Measurements from ENCODE around the gene SNAI3.

SNAI3 gene

DNA sequence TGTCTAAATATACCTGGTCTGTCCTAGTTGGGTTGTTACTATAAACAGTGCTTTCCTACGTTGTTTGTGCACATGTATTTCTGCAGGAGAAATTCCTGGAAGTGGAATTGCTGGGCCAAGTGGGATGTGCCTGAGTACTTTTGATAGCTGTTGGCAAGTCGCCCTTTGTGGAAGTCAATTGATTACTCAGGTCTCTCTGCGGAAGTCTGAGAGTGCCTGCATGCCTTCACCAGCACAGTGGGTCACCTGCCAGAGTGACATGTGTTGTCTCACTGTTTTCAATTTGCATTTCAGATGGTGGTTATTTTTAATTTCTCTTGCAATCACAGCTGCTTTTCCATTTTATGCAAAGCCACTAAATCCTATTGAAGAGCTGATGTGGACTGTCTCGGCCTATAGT is 21.2 kb downstream of the SNAI3 start:
- DNase-seq: no peak

DNA sequence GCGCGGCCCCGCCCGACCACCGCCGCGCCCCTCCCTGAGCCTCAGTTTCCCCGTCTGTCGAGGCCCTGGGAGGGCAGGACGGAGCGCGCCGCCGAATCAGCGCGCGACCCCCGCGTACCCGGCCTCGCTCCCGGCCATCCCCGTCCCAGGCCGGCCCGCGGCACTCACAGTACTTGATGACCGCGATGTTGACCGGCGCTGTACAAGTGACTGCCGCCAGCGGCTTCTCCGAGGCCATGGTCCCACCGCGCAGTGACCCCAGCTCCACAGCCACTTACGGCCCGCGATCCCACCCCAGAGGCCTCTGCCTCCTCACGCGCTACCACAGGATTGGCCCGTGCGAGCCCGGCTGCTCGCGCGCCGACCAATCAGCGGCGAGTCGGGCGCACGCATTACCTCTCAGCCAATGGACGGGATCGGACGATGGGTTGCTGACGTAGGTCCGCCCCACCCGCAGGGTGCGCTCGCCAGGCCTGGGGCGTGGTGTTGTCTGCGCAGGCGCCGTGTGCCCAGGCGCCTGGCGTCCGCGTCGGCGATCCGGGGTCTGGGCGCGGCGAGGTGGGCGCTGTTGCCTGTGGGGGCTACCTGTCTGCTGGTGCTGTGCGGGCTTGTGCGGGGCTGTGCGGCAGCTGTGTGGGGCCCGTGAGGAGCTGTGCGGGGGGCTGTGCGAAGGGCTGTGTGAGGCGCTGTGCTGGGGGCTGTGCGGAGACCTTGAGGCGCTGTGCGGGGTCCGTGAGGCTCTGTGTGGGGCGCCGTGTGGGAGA is 23.3 kb downstream of the SNAI3 start, which contains the start of gene MVD:
Gene MVD, minus strand, starts transcription at position 249 of the 764 bp plus-strand sequence. Its CDS starts 11 bp downstream, at position 238.
- DNase-seq: peak; percentile 96

DNA sequence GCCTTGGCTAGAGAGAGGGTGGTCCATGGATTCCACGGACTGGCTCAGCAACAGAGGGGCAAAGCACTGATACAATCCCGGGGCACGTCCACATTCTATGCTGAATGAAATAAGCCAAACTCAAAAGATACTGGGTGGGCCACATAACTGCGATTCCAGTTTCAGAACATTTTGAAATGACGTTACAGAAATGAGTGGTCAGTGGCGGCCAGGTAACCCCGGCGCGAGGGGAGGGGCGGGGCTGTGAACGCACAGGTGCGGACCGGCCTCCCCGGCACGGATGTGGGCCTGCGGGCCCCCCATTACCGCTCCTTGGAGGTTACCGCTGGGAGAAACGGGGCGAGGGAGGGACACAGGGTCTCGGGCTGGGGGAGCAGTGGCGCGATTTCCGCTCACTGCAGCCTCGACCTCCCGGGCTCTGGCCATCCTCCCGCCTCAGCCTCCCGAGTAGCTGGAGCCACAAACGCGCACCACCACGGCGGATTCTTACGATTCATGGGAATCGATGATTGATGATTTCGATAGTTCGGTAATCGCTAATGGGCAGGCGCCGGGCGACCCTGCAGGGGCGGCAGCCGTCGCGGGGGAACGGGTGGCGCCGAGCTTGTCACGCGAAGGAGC is 24.0 kb downstream of the SNAI3 start:
- no peak for DNase-seq

DNA sequence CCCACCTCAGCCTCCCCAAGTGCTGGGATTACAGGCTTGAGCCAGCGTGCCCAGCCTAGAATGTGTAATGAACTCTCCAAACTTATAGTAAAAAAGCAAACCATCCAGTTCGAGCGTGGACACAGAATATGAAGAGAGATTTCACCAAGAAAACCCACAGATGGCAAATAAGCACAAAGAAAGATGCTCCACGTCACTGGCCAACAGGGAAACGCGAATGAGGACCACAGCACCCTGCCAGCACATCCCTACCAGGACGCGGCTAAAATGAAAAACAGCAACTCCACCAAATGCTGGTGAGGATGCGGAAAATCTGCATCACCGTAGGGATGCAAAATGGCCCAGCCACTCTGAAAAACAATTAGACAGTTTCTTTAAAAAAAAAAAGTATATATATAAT is 24.8 kb downstream of the SNAI3 start:
- no peak for DNase-seq

DNA sequence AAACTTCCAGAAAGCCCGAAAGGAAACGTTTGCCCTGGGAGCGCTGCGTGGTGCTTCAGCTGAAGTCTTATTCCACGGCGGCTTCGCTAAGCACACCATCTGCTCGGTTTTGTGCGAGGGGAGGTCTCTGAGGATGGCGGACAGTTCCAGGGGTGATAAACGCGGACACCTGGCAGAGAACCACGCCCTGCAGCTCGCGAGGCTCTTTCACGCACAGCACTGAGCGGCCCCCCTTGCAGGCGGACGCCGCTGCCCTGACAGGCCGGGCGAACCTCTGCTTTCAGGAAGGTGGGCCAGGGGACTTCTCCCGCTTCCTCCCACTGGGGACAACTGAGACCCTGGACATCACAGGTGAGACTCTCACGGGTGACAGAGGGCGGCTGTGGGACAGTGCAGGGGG is 27.1 kb downstream of the SNAI3 start:
- no peak for DNase-seq

DNA sequence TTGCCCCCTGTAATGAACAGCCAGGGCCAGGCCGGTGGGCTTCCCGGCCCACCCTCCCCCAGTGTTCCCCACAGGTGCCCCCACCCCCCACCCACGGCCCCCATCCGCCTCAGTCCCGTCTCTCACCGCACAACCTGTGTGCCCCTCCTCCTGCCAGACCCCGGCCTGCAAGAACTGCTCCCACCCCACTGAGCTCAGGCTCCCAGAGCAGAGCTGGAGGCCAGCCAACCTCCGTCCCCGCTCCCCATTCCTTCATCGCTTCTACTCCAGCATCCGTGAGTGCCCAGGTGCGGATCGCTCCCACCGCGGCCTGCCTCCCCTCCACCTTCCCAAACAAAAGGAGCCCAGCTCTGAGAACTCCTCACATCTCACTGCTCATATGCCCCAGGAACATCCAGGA is 27.6 kb downstream of the SNAI3 start:
- no peak for DNase-seq

- DNase-seq: no peak
Measured at GRCh38 chr16:88657371-88657770, 28.9 kb downstream of the SNAI3 start.

DNA sequence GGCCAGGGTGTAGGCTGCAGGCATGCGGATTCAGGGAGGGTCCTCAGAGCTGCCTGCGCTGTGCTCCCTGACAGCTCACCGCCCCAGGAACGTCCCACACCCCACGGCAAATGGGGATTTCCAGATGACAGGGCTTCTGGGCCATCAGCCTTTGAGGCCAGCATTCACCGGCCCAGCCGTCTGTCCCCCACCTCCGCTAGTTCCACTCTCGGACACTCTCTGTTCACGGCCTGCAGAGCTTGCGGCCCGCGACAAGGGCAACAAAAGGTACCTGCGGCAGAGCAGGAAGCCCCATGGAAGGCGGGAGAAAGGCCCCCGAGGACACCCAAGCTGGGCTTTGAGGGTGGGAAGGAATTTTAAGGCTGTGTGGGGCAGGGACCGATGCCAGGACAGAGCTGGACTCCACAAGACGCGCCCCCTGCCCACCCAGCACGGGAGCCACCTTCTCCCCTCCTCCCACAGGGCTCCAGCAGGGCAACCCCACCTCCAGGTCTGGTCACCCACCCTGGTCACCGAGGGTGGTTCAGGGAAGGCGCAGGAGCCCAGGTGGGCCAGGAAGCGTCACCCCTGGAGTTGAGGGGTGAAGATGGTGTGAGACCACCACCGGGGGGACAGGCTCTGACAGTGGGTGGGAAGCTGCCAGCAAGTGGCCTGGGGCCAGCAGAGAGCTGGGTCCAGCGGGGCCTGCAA is 29.9 kb downstream of the SNAI3 start:
- DNase-seq: no peak

- no peak for DNase-seq
Measured at GRCh38 chr16:88655733-88656281, 30.5 kb downstream of the SNAI3 start.

DNA sequence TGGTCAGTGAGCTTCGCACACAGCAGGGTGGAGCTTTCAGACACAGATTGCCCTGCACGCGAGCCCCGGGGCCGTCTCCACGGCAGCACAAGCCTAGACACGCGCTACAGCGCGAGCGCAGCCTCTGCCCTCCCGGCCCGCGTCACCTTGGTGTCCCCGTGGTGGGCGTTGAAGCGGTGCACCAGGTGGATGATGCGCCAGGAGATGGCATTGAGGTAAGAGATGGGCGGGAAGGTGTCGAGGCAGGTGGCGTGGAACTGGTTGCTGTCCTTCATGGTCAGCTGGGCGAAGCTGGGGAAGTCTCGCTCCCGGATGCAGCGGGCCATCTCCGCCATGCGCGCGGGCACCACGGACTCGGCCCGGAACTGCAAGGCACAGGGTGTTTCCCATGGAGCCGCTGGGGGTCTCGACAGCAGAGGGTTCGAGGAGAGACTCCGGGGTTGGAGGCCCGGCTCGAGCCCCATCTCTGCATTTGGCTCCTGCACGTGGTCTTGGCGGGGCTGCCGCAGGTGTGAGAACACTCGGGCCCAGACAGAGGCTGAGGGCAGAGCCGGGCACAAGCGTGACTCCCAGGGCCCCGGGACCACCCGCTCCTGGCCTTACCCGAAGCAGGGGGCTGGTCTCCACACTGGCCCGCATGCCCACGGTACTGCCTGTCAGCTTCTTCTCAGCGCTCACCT is 31.1 kb downstream of the SNAI3 start:
- no peak for DNase-seq

GRCh38 chr16:88654363-88655052 is 31.8 kb downstream of the SNAI3 start:
- no peak for DNase-seq

DNA sequence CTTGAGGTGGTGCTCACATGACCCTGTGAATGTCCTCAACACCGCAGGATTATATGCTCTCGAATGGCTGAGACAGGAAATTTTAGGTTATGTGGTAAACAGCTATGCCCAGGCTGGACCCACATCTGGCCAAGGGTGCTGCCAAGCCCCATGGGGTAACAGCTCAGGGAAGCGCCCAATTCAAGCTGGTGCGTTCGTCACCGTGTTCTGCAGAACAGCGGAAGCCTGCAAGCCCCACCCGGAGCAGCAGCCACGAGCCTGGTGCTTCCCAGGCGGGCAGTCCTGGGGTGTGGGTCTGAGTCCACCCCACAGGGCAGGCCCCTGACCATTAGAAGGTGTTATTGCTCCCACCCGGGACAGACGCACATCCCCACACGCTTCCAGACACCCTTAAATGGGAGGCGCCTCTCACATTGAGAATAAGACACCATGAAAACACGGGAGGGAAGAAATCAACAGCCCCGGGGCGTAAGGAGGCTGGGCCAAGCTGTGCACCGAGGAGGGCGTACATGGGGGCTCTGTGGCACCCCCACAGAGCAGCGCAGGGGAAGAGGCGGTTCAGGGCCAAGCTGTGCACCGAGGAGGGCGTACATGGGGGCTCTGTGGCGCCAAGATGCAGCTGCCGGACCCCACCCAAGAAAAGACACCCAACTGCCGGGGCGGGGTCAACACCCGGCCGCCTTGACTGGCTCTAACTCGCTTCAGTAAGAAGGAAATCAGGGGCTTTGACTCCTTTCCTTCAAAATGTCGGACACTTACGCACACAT is 32.5 kb downstream of the SNAI3 start:
- DNase-seq: no peak

DNA sequence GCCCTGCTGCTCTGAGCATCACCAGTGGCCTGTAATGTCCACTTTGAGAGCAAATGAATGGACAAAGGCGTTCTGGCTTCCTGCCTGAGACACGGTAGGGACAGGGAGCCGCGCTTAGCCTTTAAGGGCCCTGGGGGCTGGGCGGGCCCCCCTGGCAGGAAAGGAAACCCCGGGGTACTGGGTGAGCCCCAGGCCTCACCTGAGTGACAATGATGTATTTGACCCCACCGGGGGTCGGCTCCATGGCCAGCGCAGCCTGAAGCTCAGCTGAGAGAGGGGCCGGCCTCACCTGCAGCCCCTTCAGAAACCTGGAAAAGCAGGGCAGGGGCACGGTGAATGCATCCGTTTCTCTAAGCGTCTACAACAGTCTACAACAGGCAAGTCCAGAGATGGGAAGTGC is 33.2 kb downstream of the SNAI3 start:
- DNase-seq: no peak

- no peak for DNase-seq
Measured at GRCh38 chr16:88652762-88653063, 33.6 kb downstream of the SNAI3 start.

DNA sequence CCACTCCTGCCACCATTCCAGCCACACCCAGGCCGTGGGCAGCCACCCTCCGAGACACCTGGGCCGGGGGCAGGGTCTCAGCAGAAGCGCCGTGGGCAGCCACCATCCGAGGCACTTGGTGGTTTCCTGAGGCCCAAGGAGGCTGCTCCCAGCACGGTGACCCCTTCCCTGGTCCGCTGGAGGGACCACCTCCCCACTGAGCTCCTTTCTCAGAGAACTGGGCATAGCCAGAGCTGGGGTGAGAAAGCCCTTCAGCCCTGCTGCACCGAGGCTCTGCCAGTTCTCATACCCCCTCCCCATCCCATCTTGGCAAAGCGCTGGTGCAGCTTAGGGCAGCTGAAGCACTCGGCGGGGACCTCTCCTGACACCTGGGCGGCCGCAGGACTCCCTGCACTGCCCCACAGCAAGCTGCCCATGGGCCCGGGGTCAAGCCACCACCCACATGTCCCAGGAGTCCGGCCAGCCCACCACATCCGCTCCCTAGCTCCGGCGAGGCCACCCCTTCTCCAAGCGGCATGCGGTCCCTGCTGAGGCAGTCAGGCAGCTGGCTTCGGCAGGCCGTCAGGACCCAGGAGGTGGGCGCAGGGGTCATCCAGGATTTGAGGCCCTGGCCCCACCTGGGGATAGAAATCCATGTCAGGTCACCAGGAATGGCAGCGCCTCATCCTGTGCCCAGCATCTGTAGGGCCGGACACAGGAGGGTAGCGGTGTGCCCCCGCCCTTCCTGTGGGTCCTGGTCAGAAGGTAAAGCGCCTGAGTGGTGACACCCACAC is 34.1 kb downstream of the SNAI3 start:
- DNase-seq: no peak

DNA sequence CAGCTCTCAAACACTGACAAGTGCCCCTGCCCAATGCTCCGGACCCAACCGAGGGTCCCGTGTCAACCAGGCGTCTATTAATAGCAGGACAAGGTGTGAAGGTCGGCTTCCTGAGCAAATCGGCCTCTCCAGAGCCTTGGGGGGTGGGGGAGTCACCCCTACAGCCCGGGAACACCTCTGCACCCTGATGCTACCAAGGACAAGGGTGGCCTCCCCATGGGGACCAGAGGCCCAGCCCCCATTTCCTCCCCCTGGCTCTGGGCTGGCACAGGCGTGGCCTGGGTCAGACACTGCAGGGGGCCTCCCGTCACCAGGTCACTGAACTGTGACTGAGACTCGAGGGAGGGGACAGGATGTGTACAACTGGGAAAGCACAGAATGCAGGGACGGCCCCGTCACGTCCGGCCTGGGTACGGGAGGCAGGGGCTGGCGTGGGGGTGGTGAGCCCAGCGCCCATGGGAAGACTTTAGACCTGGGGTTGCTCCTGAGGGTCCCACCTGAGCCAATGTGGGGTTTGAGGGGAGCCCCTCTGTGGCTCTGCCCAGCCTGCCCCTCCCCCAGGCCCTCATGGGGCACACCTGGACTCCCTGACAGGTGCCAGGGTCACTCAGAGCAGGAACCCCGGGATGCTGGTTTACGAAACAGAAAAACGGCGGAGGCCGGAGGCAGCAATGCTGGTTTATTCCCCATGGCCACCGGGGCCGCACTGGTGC is 34.9 kb downstream of the SNAI3 start:
- peak; percentile 88 for DNase-seq

- DNase-seq: peak; percentile 92
Measured at GRCh38 chr16:88650749-88651275, 35.5 kb downstream of the SNAI3 start, which contains the start of gene CYBA. Gene CYBA, minus strand, starts transcription at chr16:88651053. Its CDS starts 40 bp downstream, at chr16:88651013.

- no peak for DNase-seq
Measured at GRCh38 chr16:88649924-88650748, 36.2 kb downstream of the SNAI3 start.
